Endodermal cell (in vitro differentiated cells): Measurements from ENCODE around the gene LMAN1. TPM values are rescaled to one million over a fixed set of nuclear protein-coding genes. Genes with fewer than 3 reads are reported as not detected.
A peak's percentile ranks its signal among the peaks of the same experiment; 100 is the strongest.

ENCODE experiments used
- DNase-seq: peaks from one replicate; pipeline ENCODE4 v3.0.0-alpha.2; 2017
- H3K27ac ChIP-seq: 2 replicates; pipeline ENCODE4 v1.5.1; 2013; ENCODE audit warnings: mild to moderate bottlenecking, low read depth, low read length, moderate library complexity
- H3K27me3 ChIP-seq: 2 replicates; pipeline ENCODE4 v1.6.1; 2013; ENCODE audit warnings: mild to moderate bottlenecking, low read length, moderate library complexity; ENCODE audit not compliant: insufficient read depth, control insufficient read depth, poor library complexity, severe bottlenecking
- H3K36me3 ChIP-seq: 2 replicates; pipeline ENCODE4 v1.7.0; 2013; ENCODE audit warnings: mild to moderate bottlenecking, low read length, moderate library complexity; ENCODE audit not compliant: control insufficient read depth, insufficient read depth
- H3K4me1 ChIP-seq: one replicate; pipeline ENCODE4 v1.7.0; 2013; ENCODE audit warnings: low read length; ENCODE audit not compliant: control insufficient read depth, insufficient read depth
- H3K4me3 ChIP-seq: 2 replicates; pipeline ENCODE4 v1.5.1; 2013; ENCODE audit warnings: mild to moderate bottlenecking, low read length, moderate library complexity
- H3K9ac ChIP-seq: 2 replicates; pipeline ENCODE4 v1.6.1; 2013; ENCODE audit warnings: mild to moderate bottlenecking, low read length, moderate library complexity; ENCODE audit not compliant: poor library complexity, severe bottlenecking; ENCODE audit errors: extremely low read depth
- H3K9me3 ChIP-seq: 2 replicates; pipeline ENCODE4 v1.6.1; 2013; ENCODE audit warnings: mild to moderate bottlenecking, low read length, moderate library complexity; ENCODE audit not compliant: control insufficient read depth
- H3K27ac Mint-ChIP-seq: 2 replicates; pipeline ENCODE4 v1.8.0; 2020; ENCODE audit warnings: mixed read lengths
- H3K27me3 Mint-ChIP-seq: 2 replicates; pipeline ENCODE4 v1.8.0; 2021; ENCODE audit warnings: mild to moderate bottlenecking, mixed read lengths; ENCODE audit not compliant: insufficient read depth
- H3K36me3 Mint-ChIP-seq: 2 replicates; pipeline ENCODE4 v1.8.0; 2020; ENCODE audit warnings: low read depth, mixed read lengths
- H3K4me1 Mint-ChIP-seq: 2 replicates; pipeline ENCODE4 v1.8.0; 2020; ENCODE audit warnings: mixed read lengths
- H3K4me3 Mint-ChIP-seq: 2 replicates; pipeline ENCODE4 v1.8.0; 2020; ENCODE audit warnings: mild to moderate bottlenecking, moderate library complexity, mixed read lengths
- H3K9me3 Mint-ChIP-seq: 2 replicates; pipeline ENCODE4 v1.8.0; 2020; ENCODE audit warnings: mild to moderate bottlenecking, mixed read lengths
- WGBS, 2 experiments: methylation state at CpG; one replicate each; pipeline versions ENCODE4 v1.1.5 to v1.1.7; 2013; ENCODE audit warnings: missing lambda C conversion rate in 2 of 2, mixed read lengths in 1 of 2; ENCODE audit not compliant: insufficient coverage in 1 of 2, insufficient read length in 1 of 2; 5-methylcytosine and 5-hydroxymethylcytosine counted together
- total RNA-seq, 2 donors: library from RNA; stranded (reverse); fragmentation: NEBNext Ultra II Directional in 1 of 2; extraction: Animal tissue kit (Norgen Biotek cat#: 25700) in 1 of 2; gene quantifications; 2 replicates in 1 of 2; 3 replicates in 1 of 2; pipeline ENCODE4 v1.2.1, GENCODE V29; 2021
- TF ChIP-seq, protein P1 (sequence below): fragments of 200-600 bp; sonication (generic); conservative IDR thresholded peaks from 2 replicates; pipeline ENCODE4 v1.5.0; 2021; ENCODE audit warnings: antibody characterized with exemption, mild to moderate bottlenecking

Gene LMAN1
- total RNA-seq, 2 donors from 2014 or later = 82.9 to 125 TPM

DNA sequence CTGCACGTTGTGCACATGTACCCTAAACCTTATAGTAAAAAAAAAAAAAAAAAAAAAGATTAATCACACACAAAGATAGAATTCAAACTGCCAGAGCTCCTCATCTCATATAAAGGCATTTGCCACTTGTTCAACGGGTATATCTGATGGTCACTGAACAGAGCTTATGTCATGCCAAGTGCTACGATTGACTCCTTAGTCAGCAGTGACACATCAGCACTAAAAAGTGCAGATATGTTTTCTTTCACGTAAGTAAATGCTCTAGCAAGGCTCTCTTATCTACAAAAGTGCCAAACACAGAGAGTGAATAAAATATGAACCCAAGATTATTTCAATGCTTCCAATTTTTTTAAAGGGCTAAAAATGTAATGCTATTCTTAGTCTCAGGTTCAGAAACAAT lies 1.1 kb downstream of the LMAN1 start:
- TF ChIP-seq, protein P1, sequence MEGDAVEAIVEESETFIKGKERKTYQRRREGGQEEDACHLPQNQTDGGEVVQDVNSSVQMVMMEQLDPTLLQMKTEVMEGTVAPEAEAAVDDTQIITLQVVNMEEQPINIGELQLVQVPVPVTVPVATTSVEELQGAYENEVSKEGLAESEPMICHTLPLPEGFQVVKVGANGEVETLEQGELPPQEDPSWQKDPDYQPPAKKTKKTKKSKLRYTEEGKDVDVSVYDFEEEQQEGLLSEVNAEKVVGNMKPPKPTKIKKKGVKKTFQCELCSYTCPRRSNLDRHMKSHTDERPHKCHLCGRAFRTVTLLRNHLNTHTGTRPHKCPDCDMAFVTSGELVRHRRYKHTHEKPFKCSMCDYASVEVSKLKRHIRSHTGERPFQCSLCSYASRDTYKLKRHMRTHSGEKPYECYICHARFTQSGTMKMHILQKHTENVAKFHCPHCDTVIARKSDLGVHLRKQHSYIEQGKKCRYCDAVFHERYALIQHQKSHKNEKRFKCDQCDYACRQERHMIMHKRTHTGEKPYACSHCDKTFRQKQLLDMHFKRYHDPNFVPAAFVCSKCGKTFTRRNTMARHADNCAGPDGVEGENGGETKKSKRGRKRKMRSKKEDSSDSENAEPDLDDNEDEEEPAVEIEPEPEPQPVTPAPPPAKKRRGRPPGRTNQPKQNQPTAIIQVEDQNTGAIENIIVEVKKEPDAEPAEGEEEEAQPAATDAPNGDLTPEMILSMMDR = no peak
- Histone ChIP-seq H3K4me3 (peak overlapping the region; percentile 98), H3K9me3 (peaks cover 3% of the 10 kb centered on the region), H3K9ac (peak overlapping the region; percentile 96), H3K4me1 (peaks cover 5% of the 10 kb centered on the region), H3K27ac (no peak overlapping the region), H3K36me3 (peaks cover 45% of the 10 kb centered on the region), H3K27me3 (peaks cover 16% of the 10 kb centered on the region)
- H3K4me1 Mint-ChIP-seq = peaks cover 14% of the 10 kb centered on the region
- no peak for DNase-seq
- H3K27me3 Mint-ChIP-seq = peaks cover 14% of the 10 kb centered on the region
- H3K4me3 Mint-ChIP-seq = peak overlapping the region; percentile 93
- H3K9me3 Mint-ChIP-seq = no peaks in the 10 kb centered on the region
- peak overlapping the region; percentile 92 for H3K27ac Mint-ChIP-seq
- peaks cover 20% of the 10 kb centered on the region for H3K36me3 Mint-ChIP-seq
- 34 to 54% methylated on average over 3 of the region's 4 CpGs for WGBS, 2 experiments

DNA sequence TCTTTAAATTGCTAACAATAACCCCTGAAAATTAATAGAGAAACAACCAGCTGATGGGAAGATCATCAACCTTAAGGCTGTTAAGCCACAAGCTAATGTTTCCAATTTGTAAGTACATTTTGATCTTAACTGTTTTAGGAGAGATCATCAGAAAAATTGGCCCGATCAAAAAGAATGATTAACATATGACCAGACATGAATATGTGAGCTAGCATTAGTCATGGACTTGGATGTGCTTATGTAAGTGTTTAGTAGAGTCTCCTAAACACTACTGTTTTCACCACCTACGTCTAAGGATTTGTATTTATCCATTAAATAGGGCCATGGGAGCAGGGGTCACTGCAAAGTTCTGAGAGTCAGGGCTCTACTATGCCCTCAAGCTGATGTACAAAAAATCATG lies 4.3 kb downstream of the LMAN1 start:
- DNase-seq = no peak
- H3K9me3 Mint-ChIP-seq = no peaks in the 10 kb centered on the region
- 91 to 100% methylated on average over 1 to 2 of the region's 2 CpGs for WGBS, 2 experiments
- Histone ChIP-seq H3K27me3 (peaks cover 3% of the 10 kb centered on the region), H3K9ac (no peak overlapping the region), H3K27ac (no peak overlapping the region), H3K36me3 (peaks cover 72% of the 10 kb centered on the region), H3K4me1 (peaks cover 2% of the 10 kb centered on the region), H3K9me3 (no peaks in the 10 kb centered on the region), H3K4me3 (no peak overlapping the region)
- H3K4me3 Mint-ChIP-seq = no peak overlapping the region
- H3K27me3 Mint-ChIP-seq = peaks cover 3% of the 10 kb centered on the region
- TF ChIP-seq, protein P1 = no peak
- H3K27ac Mint-ChIP-seq = no peak overlapping the region
- H3K36me3 Mint-ChIP-seq = peaks cover 43% of the 10 kb centered on the region
- peaks cover 14% of the 10 kb centered on the region for H3K4me1 Mint-ChIP-seq

DNA sequence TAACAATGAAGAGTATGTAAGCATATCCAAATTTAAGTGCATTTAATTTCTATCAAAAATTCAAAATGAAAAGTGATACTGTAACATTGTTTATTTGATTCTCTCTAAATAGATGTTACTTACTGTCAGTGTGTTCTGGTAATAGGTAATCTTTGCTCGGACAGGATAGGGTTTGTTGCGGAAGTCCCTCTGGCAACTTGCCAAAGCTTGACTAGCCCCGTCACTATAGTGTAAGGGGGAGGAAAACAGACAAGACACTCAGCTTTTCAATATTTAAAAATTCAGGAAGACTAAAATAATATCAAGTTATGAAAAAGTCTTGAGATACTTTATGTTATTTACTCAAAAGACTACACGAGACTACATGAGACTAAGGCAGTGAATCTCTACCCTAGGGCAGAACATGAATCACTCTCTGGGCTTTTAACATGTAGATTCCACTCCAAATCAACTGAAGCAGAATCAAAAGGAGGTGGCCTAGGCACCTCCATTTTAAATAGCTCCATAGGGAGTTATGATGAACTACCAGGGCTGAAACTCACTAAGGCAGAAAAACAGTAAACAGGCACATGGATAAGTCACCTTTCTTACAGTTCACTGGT lies 5.9 kb downstream of the LMAN1 start:
- H3K27me3 ChIP-seq = no peaks in the 10 kb centered on the region
- H3K4me1 ChIP-seq = peaks cover 2% of the 10 kb centered on the region
- no peak overlapping the region for H3K4me3 Mint-ChIP-seq
- peaks cover 87% of the 10 kb centered on the region for H3K36me3 ChIP-seq
- no peak overlapping the region for H3K27ac Mint-ChIP-seq
- peaks cover 53% of the 10 kb centered on the region for H3K36me3 Mint-ChIP-seq
- no peak overlapping the region for H3K4me3 ChIP-seq
- H3K9me3 Mint-ChIP-seq = no peaks in the 10 kb centered on the region
- TF ChIP-seq, protein P1 = no peak
- no peak overlapping the region for H3K27ac ChIP-seq
- no peak overlapping the region for H3K9ac ChIP-seq
- no peaks in the 10 kb centered on the region for H3K27me3 Mint-ChIP-seq
- no peak for DNase-seq
- 99% methylated on average over 4 of the region's 4 CpGs; no CpG with 5 or more reads in 1 of the 2 experiments for WGBS, 2 experiments
- peaks cover 3% of the 10 kb centered on the region for H3K9me3 ChIP-seq
- H3K4me1 Mint-ChIP-seq = peaks cover 13% of the 10 kb centered on the region
